T-helper 22 cell (primary cell): Measurements from ENCODE around the gene SYK.
A peak's percentile ranks its signal among the peaks of the same experiment; 100 is the strongest.
"Not testable (repeated sequence)": the region's sequence is repeated elsewhere in the genome, so short reads cannot be mapped to it uniquely, and the experiment has no call there.

ENCODE experiments used
- DNase-seq: peaks from one replicate; pipeline ENCODE4 v3.0.0-alpha.2; 2020; ENCODE audit warnings: low read depth

Gene SYK

GRCh38 chr9:90801241-90801972, at the start of gene SYK:
SYK (plus strand) TSS chr9:90801819; CDS start chr9:90843899, 42,080 bp downstream.
- DNase-seq = no peak

- DNase-seq = peak; percentile 4
These were observed 45.9 kb upstream of the SYK start for GRCh38 chr9:90755514-90756371.

GRCh38 chr9:90760577-90760976, 41.0 kb upstream of the SYK start:
- DNase-seq = not testable (repeated sequence)

- DNase-seq = no peak
These were observed 34.9 kb upstream of the SYK start for GRCh38 chr9:90766731-90767130.

GRCh38 chr9:90767523-90768100, 34.0 kb upstream of the SYK start:
- no peak for DNase-seq

GRCh38 chr9:90770182-90770738, 31.4 kb upstream of the SYK start:
- no peak for DNase-seq

GRCh38 chr9:90770927-90771326, 30.7 kb upstream of the SYK start:
- DNase-seq = no peak

GRCh38 chr9:90772386-90772785, 29.2 kb upstream of the SYK start:
- DNase-seq = no peak

- DNase-seq = no peak
These were observed 28.0 kb upstream of the SYK start for GRCh38 chr9:90773617-90774016.

GRCh38 chr9:90774071-90774470, 27.5 kb upstream of the SYK start:
- DNase-seq = no peak

GRCh38 chr9:90774682-90775081, 26.9 kb upstream of the SYK start:
- DNase-seq = no peak

- no peak for DNase-seq
These were observed 26.0 kb upstream of the SYK start for GRCh38 chr9:90775657-90776056.

GRCh38 chr9:90778746-90779145, 22.9 kb upstream of the SYK start:
- no peak for DNase-seq

GRCh38 chr9:90783552-90783951, 18.1 kb upstream of the SYK start:
- DNase-seq = no peak

- DNase-seq = no peak
These were observed 17.7 kb upstream of the SYK start for GRCh38 chr9:90783964-90784363.

GRCh38 chr9:90787771-90788460, 13.7 kb upstream of the SYK start:
- DNase-seq = no peak

- not testable (repeated sequence) for DNase-seq
These were observed 13.1 kb upstream of the SYK start for GRCh38 chr9:90788527-90788926.

- no peak for DNase-seq
These were observed 12.2 kb upstream of the SYK start for GRCh38 chr9:90789408-90789807.

GRCh38 chr9:90789862-90790261, 11.8 kb upstream of the SYK start:
- DNase-seq = no peak

GRCh38 chr9:90793024-90793423, 8.6 kb upstream of the SYK start:
- DNase-seq = not testable (repeated sequence)

GRCh38 chr9:90793729-90794128, 7.9 kb upstream of the SYK start:
- no peak for DNase-seq

GRCh38 chr9:90795084-90795483, 6.5 kb upstream of the SYK start:
- no peak for DNase-seq
